CD4-positive, alpha-beta T cell treated with Interleukin-1 beta for 1 hour (primary cell): ENCODE measurements around the gene BCAN.

Experiments used
- DNase-seq, 2 donors: peaks; one replicate each; pipeline ENCODE4 v3.0.0-alpha.2; 2020 to 2022

Gene BCAN

DNA sequence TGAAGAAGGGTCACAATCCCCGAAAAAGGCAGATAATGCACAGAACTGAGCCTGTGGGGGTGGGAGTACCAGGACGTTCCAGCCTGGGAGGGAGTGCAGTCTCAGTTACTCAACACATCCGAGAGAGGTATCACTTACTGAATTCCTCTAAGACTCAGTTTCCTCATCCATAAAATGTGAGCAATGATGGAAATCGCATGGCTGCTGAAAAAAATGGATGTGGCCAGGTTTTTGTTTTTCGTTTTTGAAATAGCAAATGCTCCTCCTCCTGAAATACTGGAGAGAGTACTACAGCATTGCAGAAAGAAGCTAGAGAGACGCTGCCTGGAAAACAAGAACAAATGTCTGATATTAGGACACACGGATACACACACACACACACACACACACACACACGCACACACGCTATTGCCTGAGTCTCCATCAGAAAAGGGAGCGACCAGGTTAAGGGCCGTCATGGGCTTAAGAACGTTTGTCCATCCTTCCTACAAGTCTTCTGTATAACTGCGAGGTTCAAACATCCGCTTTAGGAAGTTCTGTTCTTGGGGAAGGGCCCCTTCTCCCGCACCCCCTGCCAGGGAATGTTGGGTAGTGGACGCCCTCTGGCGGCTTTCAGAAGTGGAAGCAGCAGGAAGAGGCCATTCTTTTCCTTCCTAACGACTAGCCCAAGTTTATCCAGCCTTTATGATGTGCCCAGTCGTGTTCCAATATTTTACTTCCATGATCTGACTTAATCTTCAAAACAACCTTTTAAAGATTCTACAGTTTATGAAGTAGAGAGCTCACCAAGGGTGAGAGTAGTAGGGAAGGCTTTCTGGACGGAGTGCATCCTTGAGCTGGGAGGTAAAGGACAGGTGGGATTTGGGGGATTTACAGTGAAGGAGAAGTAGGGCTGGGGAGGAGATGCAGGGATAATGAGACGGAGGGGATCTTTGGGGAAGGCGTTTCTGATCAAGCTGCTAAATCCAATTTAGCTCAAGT, 36.0 kb downstream of the BCAN start:
- DNase-seq: peak; percentile 22 to 49

DNA sequence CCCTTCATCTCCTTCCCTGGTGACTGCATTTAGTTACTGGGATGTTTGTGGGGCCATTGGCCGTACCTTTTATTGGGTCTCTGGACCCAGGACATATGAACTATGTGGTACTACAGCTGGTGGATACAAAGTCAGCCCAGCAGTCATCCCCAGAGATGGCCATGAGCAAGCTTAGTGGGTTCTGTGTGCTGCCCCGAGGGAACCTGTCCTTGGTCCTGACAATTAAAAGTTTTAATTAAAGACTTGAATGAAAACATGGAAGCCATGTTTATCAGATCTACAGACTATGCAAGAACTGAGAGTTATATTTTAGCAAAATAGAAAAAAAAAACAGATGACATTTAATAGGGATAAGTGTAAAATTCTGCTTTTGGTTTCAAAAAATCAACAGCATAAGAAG, 38.1 kb downstream of the BCAN start:
- DNase-seq: no peak

DNA sequence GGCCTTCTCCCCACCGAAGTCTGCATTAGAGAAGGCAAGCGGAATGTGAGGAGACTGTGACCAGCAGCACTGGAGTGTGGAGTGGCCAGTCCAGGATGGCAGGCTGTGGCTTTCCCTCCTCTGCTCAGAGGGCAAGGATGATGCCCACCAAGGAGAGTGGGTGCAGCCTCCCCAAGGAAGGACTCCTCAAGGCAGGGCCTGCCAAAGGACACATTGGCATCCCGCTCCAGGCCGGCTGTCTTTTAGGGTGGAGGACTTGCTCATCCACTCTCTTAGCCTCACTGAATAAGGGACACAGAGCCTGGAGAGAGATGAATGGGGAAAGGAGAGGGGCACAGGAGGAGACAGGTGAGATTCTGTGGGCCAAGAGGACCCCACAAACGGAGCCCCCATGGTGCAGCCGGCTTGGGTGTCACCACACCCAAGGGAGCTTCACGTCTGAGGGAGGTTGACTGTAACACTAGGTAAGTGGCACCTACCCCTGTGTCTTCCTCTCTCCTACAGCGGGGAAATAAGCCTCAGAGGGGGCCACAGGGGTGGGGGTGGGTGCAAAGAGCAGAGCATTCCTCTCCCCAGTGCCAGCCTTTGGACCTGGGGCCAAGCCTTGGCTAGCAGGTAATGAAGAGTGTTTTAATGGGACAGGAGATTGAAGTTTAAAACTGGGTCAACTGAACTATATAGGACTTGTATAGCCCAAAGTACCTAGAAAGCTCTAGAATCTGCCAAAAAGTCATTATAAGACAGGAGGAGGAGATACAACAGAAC, 39.5 kb downstream of the BCAN start:
- no peak for DNase-seq

DNA sequence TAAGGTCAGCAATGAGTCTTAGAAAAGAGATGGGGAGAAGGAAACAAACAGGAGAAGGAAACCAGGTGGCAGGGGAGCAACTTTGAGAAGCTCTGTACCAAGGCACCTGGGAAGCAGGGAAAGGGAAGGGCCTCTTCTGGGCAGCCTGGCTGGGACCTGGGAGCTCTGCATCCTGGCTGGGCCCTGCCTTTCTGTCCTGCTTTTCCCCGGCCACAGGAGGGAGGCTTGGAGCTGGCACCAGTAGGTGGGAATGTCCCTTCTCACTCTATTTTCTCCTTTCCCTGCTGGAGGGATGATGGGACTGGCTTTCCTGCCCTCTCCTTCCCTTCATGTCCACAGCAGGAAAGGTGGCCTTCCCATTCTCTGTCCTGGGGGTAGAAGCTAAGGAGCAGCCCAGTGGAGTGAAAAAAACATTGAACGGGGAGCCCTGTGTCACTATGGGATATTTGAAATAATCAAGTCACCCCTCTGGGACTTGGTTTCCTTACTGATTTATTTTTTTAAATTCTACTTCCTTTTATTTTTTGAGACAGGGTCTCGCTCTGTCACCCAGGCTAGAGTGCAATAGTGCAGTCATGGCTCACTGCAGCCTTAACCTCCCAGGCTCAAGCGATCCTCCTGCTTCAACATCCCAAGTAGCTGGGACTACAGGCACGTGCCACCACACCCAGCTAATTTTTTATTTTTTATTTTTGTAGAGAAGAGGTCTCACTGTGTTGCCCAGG, 40.4 kb downstream of the BCAN start:
- no peak for DNase-seq

GRCh38 chr1:156684227-156684782, 42.4 kb downstream of the BCAN start:
- no peak for DNase-seq

- DNase-seq: peak; percentile 79 to 81
Measured at GRCh38 chr1:156689035-156689952, 47.4 kb downstream of the BCAN start.

- DNase-seq: no peak
Measured at GRCh38 chr1:156689953-156690674, 48.2 kb downstream of the BCAN start.

DNA sequence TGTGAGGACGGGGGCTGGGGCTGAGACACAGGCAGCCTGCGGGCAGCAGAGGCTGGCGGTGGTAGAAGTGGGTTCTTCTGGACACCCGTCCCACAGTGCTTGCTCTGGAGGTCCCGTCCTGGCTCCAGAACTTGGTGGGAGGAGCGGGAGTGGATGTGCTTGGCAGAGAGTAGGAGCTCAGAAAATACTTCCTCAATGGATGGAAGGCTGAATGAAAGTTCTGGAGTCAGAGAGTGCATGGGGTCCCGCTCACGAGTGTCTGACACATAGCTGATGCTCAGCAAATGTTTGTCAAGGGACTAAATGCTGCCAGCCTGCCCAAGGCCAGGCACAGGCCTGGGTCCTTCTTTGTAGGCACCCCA, 48.7 kb downstream of the BCAN start:
- no peak for DNase-seq

- no peak for DNase-seq
Measured at GRCh38 chr1:156691191-156691590, 49.3 kb downstream of the BCAN start.

DNA sequence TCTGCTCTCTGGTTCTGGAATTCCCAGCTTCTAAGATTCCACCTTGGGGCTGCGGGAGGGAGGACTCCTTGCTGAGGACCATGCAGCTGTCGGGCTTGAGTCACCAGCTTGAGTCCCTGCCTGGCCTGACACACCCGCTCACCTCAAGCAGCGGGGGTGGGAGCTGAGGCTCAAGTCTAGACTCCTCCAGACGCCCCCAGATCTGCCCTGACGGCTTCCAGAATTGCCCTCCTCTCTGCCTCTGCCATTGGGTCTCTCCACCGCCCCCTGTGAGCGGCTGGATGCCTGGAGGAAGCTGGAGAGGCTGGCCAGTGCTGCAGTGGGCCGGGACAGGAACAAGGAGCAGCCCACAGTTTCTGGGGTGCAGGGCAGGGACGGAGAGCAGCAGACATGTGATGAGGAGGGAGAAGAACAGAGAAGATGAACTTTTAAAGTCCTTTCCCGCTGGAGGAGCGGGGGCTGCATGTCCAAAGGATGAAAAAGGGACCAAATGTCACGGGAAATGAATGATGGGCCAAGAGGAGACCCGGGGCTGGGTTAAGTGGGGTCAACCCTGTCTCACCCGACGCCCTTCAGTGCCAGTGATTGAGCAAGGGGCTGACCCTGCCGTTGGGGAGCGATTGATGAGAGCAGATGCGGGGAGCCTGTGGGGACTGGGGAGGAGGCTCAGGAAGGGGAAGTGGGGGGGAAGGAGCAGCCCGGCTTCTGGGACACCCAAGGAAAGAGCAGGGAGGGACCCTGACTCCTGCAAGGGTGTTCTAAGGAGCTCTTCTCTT, 49.9 kb downstream of the BCAN start:
- no peak for DNase-seq

DNA sequence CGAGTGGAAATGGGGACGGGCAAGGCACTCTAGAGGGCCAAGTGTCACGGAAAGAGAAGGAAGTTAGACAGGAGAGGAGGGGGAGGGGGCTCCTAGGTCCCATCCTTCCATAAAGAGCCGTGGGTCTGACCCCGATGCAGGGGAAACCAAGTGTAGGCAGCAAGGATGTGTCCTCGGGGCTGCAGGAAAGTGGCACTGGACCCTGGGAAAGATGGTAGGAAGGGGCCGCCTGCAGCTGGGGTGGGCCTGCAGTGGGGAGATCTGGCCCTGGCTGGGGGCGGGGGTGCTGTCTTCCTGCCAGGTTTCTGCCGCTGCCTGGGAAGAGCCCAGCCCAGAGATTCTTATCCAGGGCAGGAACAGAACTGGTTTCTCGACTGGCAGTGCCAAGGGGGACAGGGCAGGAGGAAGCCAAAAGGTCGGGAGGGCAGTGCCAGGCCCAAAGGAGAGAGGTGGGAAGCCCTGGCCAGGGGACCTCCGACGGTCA, 50.6 kb downstream of the BCAN start:
- DNase-seq: no peak

- DNase-seq: peak; percentile 21 to 27
Measured at GRCh38 chr1:156692925-156693847, 51.3 kb downstream of the BCAN start.

DNA sequence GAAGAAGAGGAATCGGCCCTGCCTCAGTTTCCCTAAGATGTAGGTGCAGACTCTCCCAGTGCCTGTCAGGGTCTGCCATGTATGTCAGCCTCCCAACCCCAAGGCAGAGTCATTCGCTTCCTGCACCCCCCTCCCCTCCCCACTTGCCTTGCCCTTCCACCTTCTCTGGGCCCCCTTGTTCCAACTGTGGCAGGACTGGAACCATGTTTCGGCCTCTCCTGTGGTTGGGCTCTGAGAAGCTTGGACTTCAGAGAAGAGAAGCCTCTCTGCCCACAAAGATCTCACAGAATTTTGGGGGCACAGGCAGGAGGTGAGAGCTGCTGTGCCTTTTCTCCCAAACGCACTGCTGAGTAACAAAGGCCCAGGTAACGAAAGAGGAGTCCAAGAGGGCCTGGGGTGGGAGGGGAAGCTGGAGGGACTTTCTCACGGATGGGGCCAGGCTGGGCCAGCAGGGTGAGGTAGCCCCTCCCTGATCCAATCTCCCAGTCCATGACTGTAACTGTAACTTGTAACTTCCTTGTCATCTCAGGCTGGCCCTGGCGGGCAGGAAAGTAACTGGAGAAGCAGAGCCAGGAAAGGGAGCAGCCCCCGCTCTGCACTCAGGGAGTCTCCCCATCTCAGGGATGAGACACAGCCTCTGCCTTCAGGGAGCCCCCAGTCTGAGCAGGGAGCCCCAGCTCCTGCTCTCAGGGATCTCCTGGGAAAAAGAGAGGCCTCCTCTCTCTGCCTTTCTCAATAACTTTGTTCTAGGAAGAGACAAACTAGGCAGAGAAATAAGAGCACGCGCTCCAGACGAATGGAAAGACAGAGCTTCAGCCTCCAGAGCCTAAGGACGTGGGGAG, 52.2 kb downstream of the BCAN start:
- no peak for DNase-seq

- no peak for DNase-seq
Measured at GRCh38 chr1:156694690-156694962, 52.7 kb downstream of the BCAN start.

DNA sequence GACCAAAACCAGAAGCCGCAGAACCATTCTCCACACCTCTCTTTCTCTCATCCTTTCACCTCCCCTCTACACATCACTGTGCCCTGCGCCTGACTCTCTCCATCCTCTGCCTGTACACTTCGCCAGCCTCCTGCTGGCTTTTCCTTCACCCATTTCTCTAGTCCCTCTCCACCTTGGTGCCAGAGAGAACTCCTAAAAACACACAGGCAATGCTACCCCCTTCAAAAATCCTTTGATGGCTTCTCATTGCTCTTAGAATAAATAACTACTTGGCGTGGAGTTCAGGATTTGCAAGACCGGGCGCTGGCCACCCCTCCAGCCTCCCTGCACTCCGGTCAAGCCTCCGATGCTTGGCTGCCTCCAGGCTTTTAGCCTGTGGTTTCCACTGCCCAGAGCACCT, 54.8 kb downstream of the BCAN start:
- no peak for DNase-seq

DNA sequence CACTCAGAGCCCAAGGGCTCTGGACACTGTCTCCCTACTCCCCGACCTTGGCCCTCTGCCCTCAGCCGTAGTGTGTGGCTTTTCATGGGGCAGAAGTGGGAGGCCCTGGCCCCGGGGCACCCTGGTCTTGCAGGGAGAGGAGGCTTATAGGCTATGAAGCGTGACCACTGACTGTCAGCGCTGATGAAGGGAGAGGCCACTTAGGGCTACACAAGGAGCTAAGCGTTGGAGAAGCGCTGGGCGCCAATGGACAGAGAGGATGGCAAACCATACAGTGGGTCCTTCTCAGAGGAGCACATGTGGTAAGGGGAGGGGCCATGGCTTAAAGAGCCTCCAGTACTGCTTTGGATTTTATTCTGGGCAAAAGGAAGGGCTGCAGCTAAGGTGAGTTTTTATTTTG, 55.6 kb downstream of the BCAN start:
- no peak for DNase-seq

GRCh38 chr1:156698995-156699394, 57.1 kb downstream of the BCAN start:
- DNase-seq: no peak
